Natural killer cell (primary cell): ENCODE measurements around the gene MID1. TPM values are rescaled to one million over a fixed set of nuclear protein-coding genes. Genes with fewer than 3 reads are reported as not detected.

Source experiments
- ATAC-seq, 3 donors: fragments of 150-1000 bp in 2 of 3; fragments of 200-7000 bp in 1 of 3; cut with Tn5 transposase; 1 replicate in 1 of 3; 2 replicates in 2 of 3; pipeline ENCODE4 v1.10.0; 2021; ENCODE audit warnings: mild to moderate bottlenecking in 2 of 3, moderate library complexity in 2 of 3
- DNase-seq, 2 donors: peaks; one replicate each; pipeline versions ENCODE4 v3.0.0 to v3.0.0-alpha.2; 2013 to 2021; ENCODE audit warnings: mixed read lengths in 1 of 2
- H3K27ac ChIP-seq: one replicate; pipeline ENCODE4 v1.5.1; 2013; ENCODE audit warnings: mild to moderate bottlenecking, low read length
- H3K27me3 ChIP-seq: one replicate; pipeline ENCODE4 v1.6.1; 2013; ENCODE audit warnings: low read length; ENCODE audit not compliant: control insufficient read depth, insufficient read depth
- H3K36me3 ChIP-seq: one replicate; pipeline ENCODE4 v1.6.1; 2013; ENCODE audit warnings: low read length; ENCODE audit not compliant: control insufficient read depth, insufficient read depth
- H3K4me1 ChIP-seq: one replicate; pipeline ENCODE4 v1.6.1; 2013; ENCODE audit warnings: low read length; ENCODE audit not compliant: control insufficient read depth, insufficient read depth
- H3K4me3 ChIP-seq: one replicate; pipeline ENCODE4 v1.5.1; 2013; ENCODE audit warnings: low read length
- H3K9me3 ChIP-seq: one replicate; pipeline ENCODE4 v1.6.1; 2013; ENCODE audit warnings: low read length; ENCODE audit not compliant: control insufficient read depth, insufficient read depth
- H3K27ac Mint-ChIP-seq, 2 donors: one replicate each; pipeline ENCODE4 v1.8.0; 2022; ENCODE audit warnings: mild to moderate bottlenecking in 2 of 2, mixed read lengths in 2 of 2, moderate library complexity in 1 of 2
- H3K27me3 Mint-ChIP-seq, 2 donors: one replicate each; pipeline ENCODE4 v1.8.0; 2022; ENCODE audit warnings: low read depth in 2 of 2, mixed read lengths in 2 of 2
- H3K36me3 Mint-ChIP-seq: one replicate; pipeline ENCODE4 v1.8.0; 2022; ENCODE audit warnings: mixed read lengths
- H3K4me1 Mint-ChIP-seq, 2 donors: one replicate each; pipeline ENCODE4 v1.8.0; 2022; ENCODE audit warnings: mixed read lengths in 2 of 2
- H3K4me3 Mint-ChIP-seq: one replicate; pipeline ENCODE4 v1.8.0; 2022; ENCODE audit warnings: mild to moderate bottlenecking, moderate library complexity, mixed read lengths
- H3K9me3 Mint-ChIP-seq, 2 donors: one replicate each; pipeline ENCODE4 v1.8.0; 2022; ENCODE audit warnings: mixed read lengths in 2 of 2
- CTCF ChIP-seq: fragments of 200-600 bp; IDR thresholded peaks from one replicate; pipeline ENCODE4 v1.8.0; 2022; ENCODE audit warnings: antibody characterized with exemption
- WGBS: methylation state at CpG from one replicate; pipeline ENCODE4 v1.1.7; 2013; ENCODE audit warnings: missing lambda C conversion rate; ENCODE audit not compliant: insufficient coverage; 5-methylcytosine and 5-hydroxymethylcytosine counted together
- intact Hi-C: fragments of 100-400 bp; cut with micrococcal nuclease; formaldehyde crosslinking; loops from one replicate; pipeline ENCODE4 v1.14.2; 2022
- total RNA-seq, 4 donors: library from RNA; stranded (reverse); fragments of 120-200 nt in 1 of 4; gene quantifications; one replicate each; pipeline versions ENCODE4 v1.2.3 to v1.2.4, GENCODE V29; 2013 to 2022

The MID1 gene
- total RNA-seq, 3 donors from 2014 or later (not counting 1 experiment from before 2014, with no cell fraction given): not detected

DNA sequence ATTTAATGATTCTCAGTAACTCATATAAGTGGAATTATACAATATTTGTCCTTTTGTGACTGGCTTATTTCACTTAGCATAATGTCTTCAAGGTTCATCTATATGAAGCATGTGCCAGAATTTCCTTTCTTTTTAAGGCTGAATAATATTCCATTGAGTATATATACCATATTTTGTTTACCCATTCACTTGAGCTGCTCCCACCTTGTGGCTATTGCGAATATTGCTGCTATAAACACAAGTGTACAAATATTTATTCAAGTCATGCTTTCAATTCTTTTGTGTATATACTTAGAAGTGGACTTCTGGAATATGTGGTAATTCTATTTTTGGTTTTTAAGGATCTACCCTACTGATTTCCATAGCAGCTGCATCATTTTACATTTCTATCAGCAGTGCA, 219.1 kb downstream of the MID1 start:
- Histone ChIP-seq H3K27ac (no peak overlapping the region), H3K4me3 (no peak overlapping the region), H3K9me3 (no peaks in the 10 kb centered on the region), H3K36me3 (no peaks in the 10 kb centered on the region), H3K27me3 (no peaks in the 10 kb centered on the region), H3K4me1 (no peaks in the 10 kb centered on the region)
- H3K9me3 Mint-ChIP-seq: peaks cover 2 to 3% of the 10 kb centered on the region in 2 donors
- no CpG with 5 or more reads among the region's 1 CpG for WGBS
- H3K27ac Mint-ChIP-seq: no peak overlapping the region
- TF ChIP-seq CTCF: no peak
- H3K4me3 Mint-ChIP-seq: no peak overlapping the region
- no peak for ATAC-seq
- intact Hi-C loops: no loop called here
- no peaks in the 10 kb centered on the region for H3K36me3 Mint-ChIP-seq
- no peaks in the 10 kb centered on the region for H3K4me1 Mint-ChIP-seq
- DNase-seq: no peak
- peaks cover 3 to 14% of the 10 kb centered on the region in 2 donors for H3K27me3 Mint-ChIP-seq

DNA sequence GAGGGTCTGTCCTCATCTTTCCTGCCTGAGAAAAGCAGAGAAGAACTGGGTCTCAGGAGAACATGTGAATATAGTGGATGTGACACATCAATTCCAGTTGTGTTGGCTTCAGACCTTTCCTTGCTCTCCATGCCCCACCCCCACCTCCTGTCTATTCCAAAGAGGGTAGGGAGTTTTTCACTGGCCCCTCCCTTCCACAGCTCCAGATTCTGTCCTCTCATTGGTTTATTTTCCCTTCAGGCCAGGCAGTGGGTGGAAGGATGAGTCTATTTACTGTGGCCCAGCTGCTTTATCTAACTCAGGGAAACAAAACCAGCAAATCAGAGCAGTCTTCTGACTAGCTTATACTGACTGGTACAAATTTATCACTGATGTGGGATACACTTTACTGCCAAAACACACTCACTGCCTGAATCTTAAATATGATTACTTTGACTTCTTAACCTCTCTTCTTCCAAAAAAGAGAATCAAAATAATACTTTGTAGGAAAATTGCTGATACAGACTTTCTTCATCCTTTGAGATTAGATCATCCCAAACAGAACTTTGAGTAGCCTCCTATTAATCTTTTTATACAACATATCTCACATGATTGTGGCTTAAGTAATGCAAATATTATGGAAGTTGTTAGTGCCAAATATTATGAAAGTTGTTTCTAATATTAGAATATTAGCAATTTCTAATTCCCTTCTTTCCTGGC, 221.2 kb downstream of the MID1 start:
- no peaks in the 10 kb centered on the region for H3K4me1 Mint-ChIP-seq
- peaks cover 2 to 4% of the 10 kb centered on the region in 2 donors for H3K9me3 Mint-ChIP-seq
- H3K27me3 ChIP-seq: no peaks in the 10 kb centered on the region
- H3K4me1 ChIP-seq: no peaks in the 10 kb centered on the region
- no peaks in the 10 kb centered on the region for H3K36me3 ChIP-seq
- H3K27ac Mint-ChIP-seq: no peak overlapping the region
- TF ChIP-seq CTCF: no peak
- no peak for ATAC-seq
- DNase-seq: no peak
- no peak overlapping the region for H3K4me3 ChIP-seq
- H3K27ac ChIP-seq: no peak overlapping the region
- H3K27me3 Mint-ChIP-seq: peaks cover 3 to 14% of the 10 kb centered on the region in 2 donors
- H3K4me3 Mint-ChIP-seq: no peak overlapping the region
- intact Hi-C loops: no loop called here
- H3K36me3 Mint-ChIP-seq: no peaks in the 10 kb centered on the region
- H3K9me3 ChIP-seq: no peaks in the 10 kb centered on the region

GRCh38 chrX:10398215-10398614, 222.2 kb downstream of the MID1 start:
- TF ChIP-seq CTCF: no peak
- Mint-ChIP-seq H3K9me3 (peaks cover 2 to 4% of the 10 kb centered on the region in 2 donors), H3K36me3 (no peaks in the 10 kb centered on the region), H3K4me3 (no peak overlapping the region), H3K4me1 (no peaks in the 10 kb centered on the region), H3K27ac (no peak overlapping the region), H3K27me3 (peaks cover 3 to 7% of the 10 kb centered on the region in 2 donors)
- intact Hi-C loops: no loop called here
- no peak for ATAC-seq
- WGBS: 69% methylated on average over 2 of the region's 2 CpGs
- no peaks in the 10 kb centered on the region for H3K9me3 ChIP-seq
- DNase-seq: no peak
- H3K27ac ChIP-seq: no peak overlapping the region
- H3K36me3 ChIP-seq: no peaks in the 10 kb centered on the region
- no peak overlapping the region for H3K4me3 ChIP-seq
- no peaks in the 10 kb centered on the region for H3K4me1 ChIP-seq
- no peaks in the 10 kb centered on the region for H3K27me3 ChIP-seq

DNA sequence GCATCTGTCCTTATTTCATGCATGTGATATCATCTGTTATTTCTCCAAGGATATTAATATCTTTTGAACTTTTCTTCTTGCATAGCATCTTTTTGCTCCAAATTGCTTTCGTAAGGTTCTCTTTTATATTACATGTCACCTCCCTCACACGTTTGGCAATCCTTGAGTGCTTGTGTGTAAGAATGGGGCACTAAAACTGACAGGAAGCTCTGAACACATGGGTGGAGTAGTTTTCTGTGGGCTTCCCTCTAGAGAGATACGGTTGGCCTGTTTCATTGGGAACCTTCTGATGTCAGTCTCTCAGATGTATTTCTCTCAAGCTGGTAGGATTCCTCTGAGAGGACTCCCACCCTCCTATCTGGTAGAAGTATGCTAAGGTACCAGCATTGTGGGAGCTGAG, 223.0 kb downstream of the MID1 start:
- Mint-ChIP-seq H3K4me1 (no peaks in the 10 kb centered on the region), H3K27me3 (peaks cover 3 to 7% of the 10 kb centered on the region in 2 donors), H3K27ac (no peak overlapping the region), H3K4me3 (no peak overlapping the region), H3K36me3 (no peaks in the 10 kb centered on the region), H3K9me3 (peaks cover 2 to 4% of the 10 kb centered on the region in 2 donors)
- intact Hi-C loops: no loop called here
- H3K36me3 ChIP-seq: no peaks in the 10 kb centered on the region
- DNase-seq (no peak), ATAC-seq (no peak)
- no peaks in the 10 kb centered on the region for H3K27me3 ChIP-seq
- no CpG with 5 or more reads among the region's 3 CpGs for WGBS
- no peaks in the 10 kb centered on the region for H3K9me3 ChIP-seq
- no peaks in the 10 kb centered on the region for H3K4me1 ChIP-seq
- H3K4me3 ChIP-seq: no peak overlapping the region
- no peak overlapping the region for H3K27ac ChIP-seq
- TF ChIP-seq CTCF: no peak
